Effector memory CD4-positive, alpha-beta T cell (primary cell): ENCODE data around the gene PHGDH.

Experiments
- DNase-seq, 3 donors: peaks; one replicate each; pipeline ENCODE4 v3.0.0-alpha.2; 2020
- H3K27ac ChIP-seq: 2 replicates; pipeline ENCODE4 v1.7.0; 2013; ENCODE audit warnings: mild to moderate bottlenecking, low read length, moderate library complexity; ENCODE audit not compliant: insufficient read depth, poor library complexity, severe bottlenecking
- H3K27me3 ChIP-seq: replicated peaks from 2 replicates; pipeline ENCODE4 v1.7.0; 2013; ENCODE audit warnings: mild to moderate bottlenecking, low read length; ENCODE audit not compliant: insufficient read depth, control insufficient read depth, poor library complexity, severe bottlenecking
- H3K36me3 ChIP-seq: 2 replicates; pipeline ENCODE4 v1.7.0; 2013; ENCODE audit warnings: mild to moderate bottlenecking, low read length, moderate library complexity; ENCODE audit not compliant: control insufficient read depth, insufficient read depth
- H3K4me1 ChIP-seq: 2 replicates; pipeline ENCODE4 v1.7.0; 2013; ENCODE audit warnings: low read length, mild to moderate bottlenecking; ENCODE audit not compliant: control insufficient read depth, insufficient read depth, poor library complexity, severe bottlenecking
- H3K4me3 ChIP-seq: 2 replicates; pipeline ENCODE4 v1.7.0; 2013; ENCODE audit warnings: low read length, low read depth, mild to moderate bottlenecking; ENCODE audit not compliant: insufficient read depth, poor library complexity, severe bottlenecking
- H3K9me3 ChIP-seq: 2 replicates; pipeline ENCODE4 v1.7.0; 2013; ENCODE audit warnings: mild to moderate bottlenecking, low read length, moderate library complexity; ENCODE audit not compliant: control insufficient read depth

The PHGDH gene

DNA sequence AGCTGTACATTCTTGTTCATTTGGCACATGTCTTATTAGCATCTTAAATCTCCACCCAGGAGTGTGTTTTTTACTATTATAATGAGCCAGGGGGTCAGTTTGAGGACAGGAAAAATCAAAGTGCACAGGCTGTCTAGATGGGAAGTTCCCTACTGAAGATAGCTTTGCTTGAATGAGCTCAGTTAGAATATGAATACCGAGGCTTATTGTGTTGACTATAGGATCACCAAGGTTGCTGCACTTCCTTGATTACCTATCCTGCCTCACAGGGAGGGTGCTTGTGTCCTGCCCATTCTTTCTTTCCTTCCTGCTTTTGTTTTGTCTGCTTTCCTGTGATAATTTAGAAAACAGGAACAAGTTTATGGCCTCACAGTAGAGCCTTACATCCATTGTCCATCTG lies 16.3 kb downstream of the PHGDH start:
- Histone ChIP-seq H3K4me1 (no peaks in the 10 kb centered on the region), H3K36me3 (no peaks in the 10 kb centered on the region), H3K4me3 (no peak overlapping the region), H3K27ac (no peak overlapping the region), H3K27me3 (no peaks in the 10 kb centered on the region), H3K9me3 (no peaks in the 10 kb centered on the region)
- DNase-seq: no peak

DNA sequence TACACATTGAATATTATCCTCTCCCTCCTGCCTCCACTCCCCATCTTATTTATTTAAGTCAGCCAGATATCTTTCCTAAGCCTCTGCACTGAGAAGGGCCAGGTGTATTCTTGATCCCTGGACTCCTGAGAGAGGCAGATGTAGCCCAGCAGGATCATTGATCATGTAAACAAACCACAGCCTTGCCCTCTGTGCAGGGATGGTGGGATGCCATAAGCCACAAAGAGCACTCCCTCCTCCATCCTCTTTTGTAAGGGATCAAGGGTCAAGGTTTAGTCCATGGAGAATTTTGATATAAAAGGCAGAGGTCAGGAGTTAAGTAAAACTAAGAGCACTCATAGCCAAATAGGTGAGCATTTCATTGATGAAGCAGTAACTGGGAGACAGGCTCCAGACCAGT lies 17.3 kb downstream of the PHGDH start:
- H3K27me3 ChIP-seq: no peaks in the 10 kb centered on the region
- DNase-seq: no peak
- no peak overlapping the region for H3K4me3 ChIP-seq
- H3K4me1 ChIP-seq: no peaks in the 10 kb centered on the region
- H3K27ac ChIP-seq: no peak overlapping the region
- H3K36me3 ChIP-seq: no peaks in the 10 kb centered on the region
- no peaks in the 10 kb centered on the region for H3K9me3 ChIP-seq

DNA sequence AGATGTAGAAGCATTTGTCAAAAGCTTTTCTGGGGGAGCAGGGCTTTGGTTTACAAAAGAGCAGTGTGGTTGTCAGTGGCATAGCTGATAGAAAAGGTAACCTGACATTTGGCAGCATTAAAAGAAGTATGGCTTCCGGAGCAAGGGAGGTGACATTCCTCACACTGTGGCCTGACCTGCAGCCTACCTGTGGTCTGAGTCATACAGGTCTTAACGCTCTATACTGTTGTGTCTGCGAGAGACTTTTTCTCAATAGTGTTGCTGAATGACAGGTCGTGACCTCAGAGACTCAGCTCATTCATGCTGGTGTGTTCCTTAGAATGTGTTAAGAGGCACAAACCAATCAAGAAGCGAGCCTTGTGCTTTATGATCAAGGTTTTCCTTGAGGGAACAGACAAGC lies 19.3 kb downstream of the PHGDH start:
- H3K4me3 ChIP-seq: no peak overlapping the region
- no peaks in the 10 kb centered on the region for H3K27me3 ChIP-seq
- DNase-seq: no peak
- H3K27ac ChIP-seq: no peak overlapping the region
- H3K4me1 ChIP-seq: no peaks in the 10 kb centered on the region
- no peaks in the 10 kb centered on the region for H3K9me3 ChIP-seq
- no peaks in the 10 kb centered on the region for H3K36me3 ChIP-seq

DNA sequence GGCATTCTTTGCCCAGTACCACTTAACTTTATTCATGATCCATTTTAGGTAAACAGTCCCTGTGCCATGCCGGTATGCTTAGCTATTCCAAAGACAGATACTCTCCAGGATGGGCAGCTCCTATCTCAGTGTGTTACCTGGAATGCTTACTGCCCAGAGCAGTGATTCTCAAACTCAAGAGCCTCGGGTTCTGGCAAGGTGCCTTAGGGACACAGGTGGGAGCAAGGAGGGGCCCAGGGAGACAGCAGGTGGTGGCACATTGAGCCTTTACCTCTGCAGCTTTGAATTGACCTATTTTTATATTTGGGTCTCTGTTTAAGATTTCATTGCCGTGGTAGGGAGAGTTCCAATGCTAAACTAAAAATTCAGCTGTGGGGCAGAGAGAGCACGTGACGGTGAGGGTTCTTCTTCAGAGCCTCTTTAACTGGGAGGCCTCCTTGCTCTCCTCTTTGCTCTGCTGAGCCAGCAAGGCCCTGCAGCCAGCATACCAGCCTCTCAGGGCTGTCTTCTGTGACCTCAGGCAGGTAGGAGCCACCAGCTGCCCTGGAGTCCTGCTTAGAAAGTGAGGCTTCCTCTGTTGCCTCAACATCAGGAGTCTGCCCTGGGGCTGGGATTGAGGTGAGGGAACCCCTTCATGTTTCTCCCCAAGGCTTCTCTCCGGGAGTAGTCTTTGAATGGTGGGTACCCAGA lies 20.2 kb downstream of the PHGDH start:
- H3K36me3 ChIP-seq: no peaks in the 10 kb centered on the region
- H3K27me3 ChIP-seq: no peaks in the 10 kb centered on the region
- H3K4me3 ChIP-seq: no peak overlapping the region
- no peak overlapping the region for H3K27ac ChIP-seq
- no peaks in the 10 kb centered on the region for H3K9me3 ChIP-seq
- no peak for DNase-seq
- H3K4me1 ChIP-seq: no peaks in the 10 kb centered on the region

DNA sequence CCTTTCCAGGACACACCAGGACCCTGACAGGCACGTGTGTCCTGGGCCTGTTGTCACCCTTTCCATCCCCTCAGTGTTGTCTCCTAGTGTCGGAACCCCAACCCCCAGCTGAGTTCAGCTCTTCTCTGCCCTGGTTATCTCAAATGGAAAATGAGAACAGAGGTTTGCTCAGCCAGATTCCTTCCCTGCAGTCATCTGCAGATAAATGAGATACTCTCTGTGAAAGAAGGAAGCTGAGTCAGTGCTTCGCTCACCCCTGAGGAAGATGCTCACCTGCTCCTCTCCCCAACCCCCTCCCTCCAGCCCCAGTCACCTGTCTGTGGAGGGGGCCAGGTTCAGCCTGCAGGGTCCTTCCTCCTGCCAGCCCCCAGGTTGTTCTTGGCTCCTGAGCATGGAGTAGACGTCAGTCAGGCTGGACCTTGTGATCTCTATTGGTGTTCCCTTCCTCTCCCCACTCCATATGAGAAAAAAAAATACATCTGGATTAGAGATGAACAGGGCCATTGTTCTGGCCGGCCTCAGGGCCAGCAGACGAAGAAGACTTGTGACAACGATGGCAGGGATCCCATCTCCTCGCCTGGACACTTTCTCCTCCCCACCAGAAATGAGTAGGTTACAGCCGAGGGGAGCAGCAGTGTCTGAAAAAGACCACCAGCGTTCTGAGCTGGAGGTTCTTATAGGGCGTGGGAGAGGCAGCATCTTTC lies 20.9 kb downstream of the PHGDH start:
- H3K27me3 ChIP-seq: no peaks in the 10 kb centered on the region
- DNase-seq: no peak
- no peaks in the 10 kb centered on the region for H3K4me1 ChIP-seq
- no peaks in the 10 kb centered on the region for H3K9me3 ChIP-seq
- H3K4me3 ChIP-seq: no peak overlapping the region
- H3K36me3 ChIP-seq: no peaks in the 10 kb centered on the region
- no peak overlapping the region for H3K27ac ChIP-seq

DNA sequence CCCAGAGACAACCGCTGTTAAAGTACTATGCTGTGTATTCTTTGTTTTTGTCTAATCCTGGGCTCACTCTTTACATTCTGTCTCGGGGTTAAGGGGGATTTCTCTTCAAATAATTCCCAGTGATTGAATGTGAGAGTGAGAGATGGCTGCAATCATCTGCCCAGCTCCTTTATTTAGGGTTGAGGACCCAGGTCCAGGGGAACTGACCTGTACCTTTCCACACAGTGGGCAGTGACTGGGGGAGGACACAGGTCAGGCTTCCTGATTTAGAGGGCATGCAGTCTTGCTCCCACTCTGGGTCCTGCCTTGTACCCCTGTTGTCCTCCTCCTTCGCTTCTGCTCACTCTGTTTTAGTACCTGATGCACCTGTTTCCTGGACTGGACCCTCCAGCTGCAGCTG lies 22.0 kb downstream of the PHGDH start:
- Histone ChIP-seq H3K36me3 (no peaks in the 10 kb centered on the region), H3K27ac (no peak overlapping the region), H3K9me3 (no peaks in the 10 kb centered on the region), H3K4me1 (no peaks in the 10 kb centered on the region), H3K27me3 (no peaks in the 10 kb centered on the region), H3K4me3 (no peak overlapping the region)
- DNase-seq: no peak

DNA sequence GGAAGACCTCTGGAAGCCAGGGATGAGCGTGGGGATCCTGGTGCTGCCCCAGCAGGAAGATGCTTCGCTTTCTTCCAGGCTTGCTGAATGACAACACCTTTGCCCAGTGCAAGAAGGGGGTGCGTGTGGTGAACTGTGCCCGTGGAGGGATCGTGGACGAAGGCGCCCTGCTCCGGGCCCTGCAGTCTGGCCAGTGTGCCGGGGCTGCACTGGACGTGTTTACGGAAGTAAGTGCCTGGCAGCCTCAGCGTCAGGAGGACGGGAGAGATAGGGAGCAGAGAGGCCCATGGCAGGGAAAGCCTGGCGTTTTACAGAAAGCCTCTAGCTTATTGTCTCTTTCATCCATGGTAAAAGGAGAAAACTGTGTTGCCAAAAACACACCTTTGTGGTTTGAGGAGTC lies 23.5 kb downstream of the PHGDH start:
- H3K27ac ChIP-seq: no peak overlapping the region
- no peaks in the 10 kb centered on the region for H3K4me1 ChIP-seq
- H3K9me3 ChIP-seq: no peaks in the 10 kb centered on the region
- no peaks in the 10 kb centered on the region for H3K27me3 ChIP-seq
- no peaks in the 10 kb centered on the region for H3K36me3 ChIP-seq
- no peak overlapping the region for H3K4me3 ChIP-seq
- no peak for DNase-seq

DNA sequence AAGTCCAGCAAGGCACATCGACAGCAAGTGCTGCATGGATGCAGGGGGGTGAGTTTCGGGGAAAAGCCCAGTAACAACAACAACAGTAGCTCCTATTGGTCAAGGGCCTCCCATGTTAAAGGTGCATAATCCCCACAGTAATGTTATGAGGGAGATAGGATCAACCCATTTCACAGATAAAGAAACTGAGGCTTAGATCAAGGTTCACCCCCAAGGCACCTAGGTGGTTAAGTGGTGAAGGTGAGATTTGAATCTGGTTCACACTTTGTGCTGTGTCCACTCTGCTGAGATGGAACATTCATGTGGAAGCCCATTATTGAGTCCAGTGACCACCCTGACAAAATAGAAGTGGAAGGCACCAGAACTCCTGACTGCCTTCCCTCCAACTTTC lies 24.9 kb downstream of the PHGDH start:
- no peaks in the 10 kb centered on the region for H3K36me3 ChIP-seq
- no peaks in the 10 kb centered on the region for H3K9me3 ChIP-seq
- no peaks in the 10 kb centered on the region for H3K4me1 ChIP-seq
- no peak for DNase-seq
- no peak overlapping the region for H3K4me3 ChIP-seq
- H3K27ac ChIP-seq: no peak overlapping the region
- no peaks in the 10 kb centered on the region for H3K27me3 ChIP-seq

DNA sequence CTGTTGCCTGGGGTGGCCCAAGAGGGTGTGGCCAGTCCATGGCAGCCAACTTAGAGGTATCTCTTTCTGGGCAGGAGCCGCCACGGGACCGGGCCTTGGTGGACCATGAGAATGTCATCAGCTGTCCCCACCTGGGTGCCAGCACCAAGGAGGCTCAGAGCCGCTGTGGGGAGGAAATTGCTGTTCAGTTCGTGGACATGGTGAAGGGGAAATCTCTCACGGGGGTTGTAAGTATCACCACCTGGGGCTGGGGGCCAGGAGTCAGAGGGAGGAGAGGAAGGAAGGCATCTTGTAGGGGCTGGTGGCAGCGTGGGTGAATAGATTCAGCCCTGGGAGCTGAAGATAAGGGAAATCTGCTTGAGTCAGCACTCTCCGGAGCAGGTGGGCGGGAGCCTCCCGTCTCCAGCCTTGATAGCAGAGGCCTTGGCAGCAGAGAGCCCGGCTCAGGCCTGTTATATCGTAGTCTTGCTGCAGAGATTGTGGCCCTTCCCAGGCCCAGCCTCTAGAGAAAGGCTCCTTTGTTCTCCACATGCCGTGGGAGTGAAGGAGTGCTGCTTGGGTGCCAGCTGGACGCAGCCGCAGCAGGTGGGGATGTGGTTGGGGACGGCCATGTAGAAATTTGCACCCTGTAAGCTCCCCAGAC lies 25.4 kb downstream of the PHGDH start:
- no peak overlapping the region for H3K4me3 ChIP-seq
- no peaks in the 10 kb centered on the region for H3K36me3 ChIP-seq
- H3K4me1 ChIP-seq: no peaks in the 10 kb centered on the region
- no peak overlapping the region for H3K27ac ChIP-seq
- no peak for DNase-seq
- no peaks in the 10 kb centered on the region for H3K27me3 ChIP-seq
- no peaks in the 10 kb centered on the region for H3K9me3 ChIP-seq

DNA sequence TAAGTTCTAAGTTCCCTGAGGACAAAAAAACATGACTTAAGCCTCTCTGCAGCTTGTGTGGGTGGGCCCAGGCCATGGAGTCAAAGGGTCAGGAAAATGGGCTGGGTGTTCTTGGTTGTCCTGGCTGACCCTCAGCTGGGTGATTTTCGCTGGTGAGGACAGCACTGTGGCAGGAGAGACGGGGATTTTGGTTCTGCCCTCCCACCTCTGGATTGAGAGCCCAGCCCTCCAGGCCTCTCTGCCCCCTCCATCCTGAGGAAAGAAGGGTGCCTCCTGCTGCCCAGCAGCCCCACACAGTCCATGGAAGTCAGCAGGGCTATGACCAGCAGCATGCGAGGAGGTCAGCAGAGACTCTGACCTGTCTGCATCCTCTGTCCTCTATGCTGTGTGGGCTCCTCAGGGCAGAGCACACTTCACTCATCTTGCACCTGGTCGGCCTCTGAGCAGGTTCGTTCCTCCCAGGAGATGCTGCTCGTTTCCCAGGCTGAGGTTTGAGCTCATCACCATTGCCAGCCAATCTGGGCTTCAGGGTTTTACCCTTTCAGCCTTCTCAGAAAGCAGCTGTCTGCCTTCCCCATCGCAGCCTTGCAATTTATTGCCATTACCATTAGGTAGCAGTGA lies 26.5 kb downstream of the PHGDH start:
- H3K4me3 ChIP-seq: no peak overlapping the region
- H3K36me3 ChIP-seq: no peaks in the 10 kb centered on the region
- no peaks in the 10 kb centered on the region for H3K9me3 ChIP-seq
- H3K4me1 ChIP-seq: no peaks in the 10 kb centered on the region
- H3K27me3 ChIP-seq: no peaks in the 10 kb centered on the region
- DNase-seq: no peak
- no peak overlapping the region for H3K27ac ChIP-seq
